Keratinocyte (primary cell): ENCODE measurements around the gene COX8C. TPM values are rescaled to one million over a fixed set of nuclear protein-coding genes. Genes with fewer than 3 reads are reported as not detected.

Experiments
- DNase-seq: peaks from one replicate; pipeline ENCODE4 v3.0.0-alpha.2; 2011; ENCODE audit warnings: low read depth, missing footprints, low spot score
- FAIRE-seq: peaks from 2 replicates; lab custom pipeline; 2011; peaks lifted over from hg19 to GRCh38; lab: Jason Lieb, UNC
- H2AFZ ChIP-seq: 2 replicates; pipeline ENCODE4 v1.6.0; 2012; ENCODE audit warnings: low read length, control low read depth, inconsistent platforms; ENCODE audit not compliant: control insufficient read depth
- H3K27ac ChIP-seq: 2 replicates; pipeline ENCODE4 v1.5.1; 2011; ENCODE audit warnings: low read length; ENCODE audit not compliant: control insufficient read depth, insufficient read depth
- H3K27me3 ChIP-seq: 3 replicates; pipeline ENCODE4 v1.6.0; 2011; ENCODE audit warnings: low read length; ENCODE audit not compliant: control insufficient read depth, insufficient read depth; ENCODE audit errors: extremely low read depth
- H3K36me3 ChIP-seq, 2 experiments: 2 replicates in 1 of 2; 3 replicates in 1 of 2; pipeline ENCODE4 v1.5.1; 2011; ENCODE audit warnings: low read length in 2 of 2, mild to moderate bottlenecking in 1 of 2; ENCODE audit not compliant: control insufficient read depth in 2 of 2, insufficient read depth in 2 of 2; ENCODE audit errors: extremely low read depth in 1 of 2
- H3K4me1 ChIP-seq: 3 replicates; pipeline ENCODE4 v1.5.1; 2011; ENCODE audit warnings: low read length; ENCODE audit not compliant: control insufficient read depth, insufficient read depth; ENCODE audit errors: extremely low read depth
- H3K4me2 ChIP-seq: 3 replicates; pipeline ENCODE4 v1.6.0; 2011; ENCODE audit warnings: low read depth, low read length; ENCODE audit not compliant: control insufficient read depth, insufficient read depth; ENCODE audit errors: extremely low read depth
- H3K4me3 ChIP-seq, 3 experiments: fragments of 200-600 bp in 1 of 3; sonication (generic) in 1 of 3; 2 replicates in 2 of 3; 3 replicates in 1 of 3; pipeline ENCODE4 v1.5.1; 2011 to 2016; ENCODE audit warnings: low read length in 3 of 3, mild to moderate bottlenecking in 3 of 3, control low read depth in 2 of 3, inconsistent platforms in 1 of 3, low read depth in 1 of 3, mixed read lengths in 1 of 3, mixed run types in 1 of 3, moderate library complexity in 1 of 3; ENCODE audit not compliant: control insufficient read depth in 2 of 3, insufficient read depth in 2 of 3; ENCODE audit errors: extremely low read depth in 1 of 3
- H3K79me2 ChIP-seq: 2 replicates; pipeline ENCODE4 v1.6.0; 2012; ENCODE audit warnings: low read length; ENCODE audit not compliant: control insufficient read depth, insufficient read depth
- H3K9ac ChIP-seq: 3 replicates; pipeline ENCODE4 v1.6.0; 2011; ENCODE audit warnings: low read length; ENCODE audit not compliant: control insufficient read depth, insufficient read depth; ENCODE audit errors: extremely low read depth
- H3K9me1 ChIP-seq: 3 replicates; pipeline ENCODE4 v1.6.0; 2011; ENCODE audit warnings: low read length; ENCODE audit not compliant: control insufficient read depth, insufficient read depth; ENCODE audit errors: extremely low read depth
- H3K9me3 ChIP-seq: 2 replicates; pipeline ENCODE4 v1.5.1; 2012; ENCODE audit warnings: low read depth, low read length; ENCODE audit not compliant: control insufficient read depth
- H4K20me1 ChIP-seq: 3 replicates; pipeline ENCODE4 v1.6.0; 2011; ENCODE audit warnings: low read length; ENCODE audit not compliant: control insufficient read depth, insufficient read depth; ENCODE audit errors: extremely low read depth
- CTCF ChIP-seq, 3 experiments: IDR thresholded peaks in 1 of 3; conservative IDR thresholded peaks in 1 of 3; optimal IDR thresholded peaks in 1 of 3; 2 replicates in 2 of 3; 3 replicates in 1 of 3; pipeline versions ENCODE3 to v1.5.1; 2011; ENCODE audit warnings: low read length in 3 of 3, mild to moderate bottlenecking in 3 of 3, moderate library complexity in 2 of 3, control low read depth in 1 of 3, inconsistent platforms in 1 of 3; ENCODE audit not compliant: insufficient read depth in 2 of 3; ENCODE audit errors: extremely low read depth in 1 of 3
- EZH2 ChIP-seq: IDR thresholded peaks from one replicate; pipeline ENCODE4 v1.6.1; 2012; ENCODE audit warnings: inconsistent platforms, mild to moderate bottlenecking, low read length, moderate library complexity
- dilution Hi-C: fragments of 300-500 bp; cut with MboI; formaldehyde crosslinking; loops from one replicate; pipeline ENCODE4 v1.7.0; 2020; ENCODE audit warnings: low sequenced_read_pairs; ENCODE audit not compliant: extremely low pct_ligation_motif_present
- polyA plus RNA-seq, 5 experiments: library from polyadenylated mRNA; depleted of rRNA in 3 of 5; stranded (reverse) in 3 of 5; stranded (forward) in 1 of 5; unstranded in 1 of 5; fragments of >200 nt; gene quantifications; 1 replicate in 1 of 5; 2 replicates in 3 of 5; 3 replicates in 1 of 5; pipeline versions ENCODE4 v1.2.1 to v1.2.3, GENCODE V29; 2011 to 2012; ENCODE audit warnings: missing spikeins in 2 of 5, low read depth in 1 of 5, low replicate concordance in 1 of 5
- small RNA-seq, 3 experiments: library from RNA; depleted of rRNA; stranded (forward); fragments of <200 nt; gene quantifications; one replicate each; pipeline ENCODE3, GENCODE V24; 2012; ENCODE audit warnings: low read depth in 3 of 3, low replicate concordance in 1 of 3; ENCODE audit not compliant: insufficient read length in 3 of 3

The COX8C gene
- polyA plus RNA-seq, 1 donor (not counting 4 experiments of a cell fraction or from before 2014, with no cell fraction given), result not detected

DNA sequence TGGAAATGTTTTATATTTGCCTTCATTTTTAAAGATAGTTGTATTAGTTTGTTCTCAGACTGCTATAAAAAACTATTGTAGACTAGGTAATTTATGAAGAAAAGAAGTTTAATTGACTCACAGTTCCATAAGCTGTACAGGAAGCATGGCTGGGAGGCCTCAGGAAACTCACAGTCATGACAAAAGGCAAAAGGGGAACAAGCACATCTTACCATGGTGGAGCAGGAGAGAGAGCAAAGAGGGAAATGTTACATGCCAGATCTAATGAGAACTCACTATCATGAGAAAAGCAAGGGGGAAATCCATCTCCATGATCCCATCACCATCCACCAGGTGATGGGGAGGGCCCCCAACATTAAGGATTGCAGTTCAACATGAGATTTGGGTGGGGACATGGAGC is 48.2 kb downstream of the COX8C start:
- H3K9me1 ChIP-seq, result no peaks in the 10 kb centered on the region

DNA sequence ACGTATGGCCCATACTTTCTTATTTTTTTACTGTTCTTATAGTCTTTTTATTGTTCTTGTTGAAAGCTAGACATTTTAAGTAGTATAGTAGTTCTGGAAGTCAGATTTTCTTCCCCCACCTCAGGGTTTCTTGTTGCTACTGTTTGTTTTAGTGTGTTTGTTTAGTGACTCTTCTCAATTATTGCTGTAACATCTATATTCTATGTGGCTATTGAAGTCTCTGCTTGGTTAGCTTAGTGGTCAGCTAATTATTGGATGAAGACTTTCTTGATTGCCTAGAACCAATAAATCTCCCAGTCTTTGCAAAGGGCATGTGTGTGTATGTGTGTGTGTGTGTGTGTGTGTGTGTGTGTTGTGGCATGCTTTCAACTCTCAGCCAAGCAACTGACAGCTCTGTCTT is 49.5 kb downstream of the COX8C start:
- no peak for DNase-seq
- H4K20me1 ChIP-seq, result no peaks in the 10 kb centered on the region
- H3K4me1 ChIP-seq, result no peaks in the 10 kb centered on the region
- H3K27me3 ChIP-seq, result no peaks in the 10 kb centered on the region
- H3K79me2 ChIP-seq, result no peaks in the 10 kb centered on the region
- no peaks in the 10 kb centered on the region for H3K9me3 ChIP-seq
- H3K4me2 ChIP-seq, result no peak overlapping the region
- no peak overlapping the region for H3K9ac ChIP-seq
- TF ChIP-seq CTCF (optimal IDR thresholded peaks at IDR 0.05 in 1 of 3, IDR thresholded peaks at IDR 0.05 in 1 of 3, conservative IDR thresholded peaks at IDR 0.05 in 1 of 3; ENCODE audit: extremely low read depth in 1 of 3, insufficient read depth in 2 of 3, low read length in 3 of 3) (no peak), EZH2 (no peak)
- H3K4me3 ChIP-seq, result no peak overlapping the region
- no peak overlapping the region for H2AFZ ChIP-seq
- no peaks in the 10 kb centered on the region for H3K36me3 ChIP-seq
- dilution Hi-C loops, result no loop called here
- no peak overlapping the region for H3K27ac ChIP-seq
- FAIRE-seq, result no peak
- no peaks in the 10 kb centered on the region for H3K9me1 ChIP-seq

More for the DNA sequence above, 48.2 kb downstream of the COX8C start:
- no peak for DNase-seq
- Histone ChIP-seq H3K9me3 (no peaks in the 10 kb centered on the region), H3K27me3 (no peaks in the 10 kb centered on the region), H3K36me3 (no peaks in the 10 kb centered on the region), H3K9ac (no peak overlapping the region), H3K4me2 (no peak overlapping the region), H3K4me1 (no peaks in the 10 kb centered on the region), H3K27ac (no peak overlapping the region), H4K20me1 (no peaks in the 10 kb centered on the region), H2AFZ (no peak overlapping the region), H3K4me3 (no peak overlapping the region), H3K79me2 (no peaks in the 10 kb centered on the region)
- dilution Hi-C loops, result no loop called here
- no peak for TF ChIP-seq CTCF (optimal IDR thresholded peaks at IDR 0.05 in 1 of 3, IDR thresholded peaks at IDR 0.05 in 1 of 3, conservative IDR thresholded peaks at IDR 0.05 in 1 of 3; ENCODE audit: extremely low read depth in 1 of 3, insufficient read depth in 2 of 3, low read length in 3 of 3)
- no peak for TF ChIP-seq EZH2
- FAIRE-seq, result no peak

Small RNA genes within 50 kb of the gene (small RNA-seq; reads per million reads assigned to genes)
- 0 reads per million in 3 experiments for gene RF00019

Other genes with a start within 250 kb of the COX8C start
- 67.8 to 75.9 TPM (median 68.9 TPM) in 3 replicates for gene ITPK1, start 231.3 kb upstream of the COX8C start, polyA plus RNA-seq
- 13.7 to 17.8 TPM (median 17.2 TPM) in 3 replicates for gene MOAP1, start 162.3 kb upstream of the COX8C start, polyA plus RNA-seq
- 15.3 to 24.6 TPM (median 23.2 TPM) in 3 replicates for gene LYSET, start 161.9 kb upstream of the COX8C start, polyA plus RNA-seq
- gene GON7, start 140.1 kb upstream of the COX8C start, polyA plus RNA-seq, result 6.9 to 12.6 TPM (median 9.3 TPM) in 3 replicates
- gene UBR7, start 139.9 kb upstream of the COX8C start, polyA plus RNA-seq, result 10.2 to 17.2 TPM (median 15.4 TPM) in 3 replicates
- 23.2 to 35.1 TPM (median 25.1 TPM) in 3 replicates for gene BTBD7, start 14.1 kb upstream of the COX8C start, polyA plus RNA-seq
- gene UNC79, start 83.8 kb downstream of the COX8C start, polyA plus RNA-seq, result 0.01 to 0.03 TPM (median 0.01 TPM) in 3 replicates